Measurements from ENCODE around the gene TGM4.

DNA sequence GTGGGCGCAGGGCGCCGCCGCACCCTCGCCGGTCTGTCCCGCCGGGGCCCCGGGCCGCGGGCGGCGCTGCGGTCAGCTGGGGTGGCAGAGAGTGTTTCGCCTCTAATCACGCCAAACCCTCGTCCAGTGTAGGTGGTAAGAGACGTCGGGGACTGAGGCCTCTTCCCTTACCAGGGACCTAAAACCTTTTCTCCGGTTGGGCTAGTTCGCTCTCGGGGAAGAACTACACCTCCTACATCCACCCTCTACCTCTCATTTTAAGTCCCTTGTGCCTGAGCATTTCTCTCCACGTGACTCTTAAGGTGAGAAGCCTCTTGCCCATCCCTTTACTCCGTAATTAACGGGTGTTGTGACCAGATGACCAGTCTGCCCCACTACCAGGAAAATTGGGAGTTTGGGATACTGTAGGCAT, 12.2 kb upstream of the TGM4 start:
- TF ChIP-seq CTCF (IDR thresholded peaks at IDR 0.05), result no peak
- TF ChIP-seq POLR2A (IDR thresholded peaks at IDR 0.05), result no peak

Measured in Peyer's patch (tissue), 4 donors.